Left kidney (tissue), 2 donors: Measurements from ENCODE around the gene ABLIM2. TPM values are rescaled to one million over a fixed set of nuclear protein-coding genes. Genes with fewer than 3 reads are reported as not detected.

Experiments
- DNase-seq: peaks from one replicate; pipeline ENCODE4 v3.0.0-alpha.2; 2013
- polyA plus RNA-seq: library from polyadenylated mRNA; unstranded; fragments of 120-200 nt; gene quantifications from one replicate; pipeline ENCODE4 v1.2.1, GENCODE V29; 2013; ENCODE audit not compliant: insufficient read length

Gene ABLIM2
- polyA plus RNA-seq, 1 donor = 6.8 TPM

- no peak for DNase-seq
Observed at GRCh38 chr4:8159537-8160232, 1.1 kb upstream of the ABLIM2 start.

GRCh38 chr4:8157944-8158709, 486 bp downstream of the ABLIM2 start:
- DNase-seq = no peak

DNA sequence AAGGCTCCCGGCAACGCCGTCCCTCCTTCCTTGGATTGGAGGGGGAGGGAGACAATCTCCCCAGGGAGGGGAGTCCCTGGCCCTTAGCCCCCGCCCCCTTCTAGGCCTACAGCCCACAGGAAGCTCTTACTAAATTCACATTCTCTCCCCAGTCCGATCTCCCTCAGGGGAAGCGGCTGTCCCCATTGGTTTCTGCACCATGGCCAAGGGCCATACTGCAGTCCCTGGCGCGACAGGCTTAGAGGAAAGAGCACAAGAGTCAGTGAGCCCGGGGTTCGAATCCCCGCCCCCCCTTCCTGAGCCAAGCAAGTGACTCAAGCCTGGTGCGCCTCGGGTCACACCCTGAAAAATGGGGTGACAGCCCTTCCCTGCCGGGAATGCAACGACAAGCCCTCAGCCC, 1.1 kb downstream of the ABLIM2 start:
- DNase-seq = no peak

GRCh38 chr4:8156617-8157016, 2.0 kb downstream of the ABLIM2 start:
- no peak for DNase-seq

DNA sequence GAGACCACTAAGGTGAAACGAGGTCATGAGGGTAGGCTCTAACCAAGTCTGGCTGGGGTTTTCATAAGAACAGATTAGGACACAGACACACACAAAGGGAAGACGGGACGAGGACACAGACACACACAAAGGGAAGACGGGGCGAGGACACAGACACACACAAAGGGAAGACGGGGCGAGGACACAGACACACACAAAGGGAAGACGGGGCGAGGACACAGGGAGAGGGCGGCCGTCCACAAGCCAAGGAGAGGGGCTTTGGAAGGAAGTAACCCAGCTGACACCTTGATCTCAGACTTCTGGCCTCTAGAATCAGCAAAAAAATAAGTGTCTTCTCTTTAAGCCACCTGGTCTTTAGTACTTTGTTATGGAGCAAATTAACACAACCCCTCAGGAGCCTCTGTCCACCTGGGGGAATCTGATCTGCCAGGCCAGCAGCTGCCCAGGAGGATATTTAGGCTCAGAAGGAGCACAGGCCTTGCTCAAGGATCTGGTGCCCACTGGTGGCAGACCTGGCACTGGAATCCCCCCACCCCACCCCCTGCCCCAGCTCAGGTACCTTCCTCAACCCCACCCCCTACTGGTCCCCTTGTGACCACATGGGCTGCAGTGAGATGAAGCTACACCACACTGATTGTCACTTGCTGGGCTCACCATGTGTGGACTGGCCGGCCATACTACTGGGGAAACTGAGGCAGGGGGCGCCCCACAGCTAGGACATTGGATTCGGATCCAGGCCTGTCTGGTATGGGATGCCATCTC, 2.8 kb downstream of the ABLIM2 start:
- DNase-seq = no peak

DNA sequence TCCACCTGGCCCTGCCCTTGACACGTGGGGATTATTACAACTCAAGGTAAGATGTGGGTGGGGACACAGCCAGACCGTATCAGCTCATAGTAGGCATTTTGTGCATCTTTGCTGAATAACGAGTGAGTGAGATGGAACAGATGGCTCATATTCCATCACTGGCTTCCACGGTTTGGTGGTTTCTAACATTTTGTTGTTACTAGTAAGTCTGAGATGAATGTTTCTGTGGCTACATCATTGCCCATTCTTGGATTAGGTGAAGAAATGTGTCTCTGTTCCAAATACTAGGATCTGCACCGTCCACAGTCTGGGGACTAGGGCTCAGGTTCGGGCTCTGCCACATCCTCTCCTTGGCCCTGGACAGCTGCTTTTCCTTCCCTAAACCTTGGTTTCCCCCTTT, 3.6 kb downstream of the ABLIM2 start:
- DNase-seq = no peak

GRCh38 chr4:8153441-8153840, 5.2 kb downstream of the ABLIM2 start:
- no peak for DNase-seq

GRCh38 chr4:8152865-8153257, 5.8 kb downstream of the ABLIM2 start:
- DNase-seq = no peak

GRCh38 chr4:8152090-8152864, 6.3 kb downstream of the ABLIM2 start:
- DNase-seq = no peak

DNA sequence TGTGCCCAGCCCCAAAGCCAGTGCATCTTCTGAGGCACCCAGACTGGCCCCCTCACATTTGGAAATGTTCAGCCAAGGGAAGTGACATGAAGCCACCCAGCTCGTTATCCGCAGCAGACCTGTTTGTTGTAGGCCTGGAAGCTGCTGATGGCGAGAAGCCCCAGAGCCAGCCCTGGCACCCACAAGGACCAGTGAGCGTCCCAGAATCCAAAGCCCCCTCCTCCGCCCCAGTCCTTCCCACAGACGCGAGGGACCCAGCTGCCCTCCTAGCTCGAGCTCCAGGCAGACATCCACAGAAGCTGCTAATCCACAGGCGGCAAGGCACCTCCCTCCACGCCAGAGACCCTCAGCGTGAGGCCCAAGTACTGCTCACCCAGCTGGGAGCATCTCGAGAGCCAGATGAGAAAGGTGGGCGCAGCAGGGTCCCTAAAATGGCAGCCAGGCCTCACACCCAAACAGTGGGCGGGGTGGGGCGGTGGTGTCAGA, 7.4 kb downstream of the ABLIM2 start:
- no peak for DNase-seq

DNA sequence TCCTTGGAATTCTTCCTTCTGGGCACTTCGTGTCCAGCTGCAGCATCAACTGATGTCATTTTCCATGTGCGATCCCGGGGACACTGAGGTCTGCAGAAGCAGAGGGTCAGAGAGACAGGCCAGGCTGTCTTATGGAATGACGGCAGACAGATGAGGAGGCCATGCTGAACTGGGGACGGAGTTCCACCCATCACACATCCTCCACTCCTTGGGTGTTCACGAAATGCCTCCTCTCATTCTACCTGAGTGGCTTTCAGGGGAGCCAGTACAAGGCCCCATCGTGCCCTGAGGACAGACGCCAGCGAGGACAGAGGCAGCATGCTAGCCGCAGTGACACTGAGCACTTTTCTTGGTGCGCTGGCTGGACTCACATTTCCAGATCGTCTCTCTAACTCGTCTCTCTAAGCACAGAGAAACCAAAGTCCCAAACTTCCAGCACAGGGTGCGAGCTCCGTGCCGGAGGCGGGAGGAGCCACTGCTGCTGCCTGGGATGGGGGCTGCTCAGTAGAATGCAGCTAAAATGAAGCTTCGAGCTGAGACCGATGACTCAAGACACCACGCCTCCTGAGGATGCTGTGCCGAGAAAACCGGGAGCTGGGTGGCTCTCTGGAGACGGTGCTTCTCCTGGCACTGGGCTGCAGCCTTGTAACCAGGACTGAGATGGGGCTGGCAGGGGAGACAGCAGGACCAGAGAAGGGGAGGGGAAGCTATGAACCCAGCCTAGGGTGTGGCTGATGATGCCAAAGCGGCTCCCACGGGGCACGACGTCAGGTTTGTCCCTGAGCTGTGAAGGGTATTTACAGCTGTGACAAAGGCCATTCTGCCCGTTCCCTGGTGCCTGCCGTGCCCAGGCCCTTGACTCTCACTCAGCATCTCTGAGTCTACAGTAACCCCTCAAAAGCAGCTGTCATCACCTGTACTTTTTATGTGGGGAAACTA, 8.2 kb downstream of the ABLIM2 start:
- no peak for DNase-seq

DNA sequence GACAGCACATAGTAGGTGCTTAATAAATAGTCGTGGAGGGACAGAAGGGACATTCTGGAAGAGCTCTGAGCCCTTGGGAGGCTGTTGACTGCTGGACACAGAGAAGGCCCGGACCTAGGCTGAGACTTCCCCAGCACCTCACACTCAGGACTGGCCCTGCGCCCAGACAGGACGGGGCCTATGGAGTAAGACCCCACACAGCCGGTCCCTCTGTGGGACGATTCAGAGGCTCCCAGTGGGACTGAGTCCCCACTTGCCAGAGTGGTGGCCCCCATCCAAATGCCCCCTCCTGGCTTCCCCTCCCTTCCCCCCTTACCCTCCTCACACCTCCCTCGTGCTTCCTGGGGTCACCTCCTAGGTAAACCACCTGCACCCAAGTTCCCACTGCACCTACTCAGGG, 8.9 kb downstream of the ABLIM2 start:
- no peak for DNase-seq

- DNase-seq = no peak
Observed at GRCh38 chr4:8148785-8149435, 9.7 kb downstream of the ABLIM2 start.

- DNase-seq = no peak
Observed at GRCh38 chr4:8148159-8148558, 10.5 kb downstream of the ABLIM2 start.

- no peak for DNase-seq
Observed at GRCh38 chr4:8147231-8147970, 11.2 kb downstream of the ABLIM2 start.

GRCh38 chr4:8146157-8146556, 12.5 kb downstream of the ABLIM2 start:
- no peak for DNase-seq

GRCh38 chr4:8144359-8144758, 14.3 kb downstream of the ABLIM2 start:
- DNase-seq = no peak

DNA sequence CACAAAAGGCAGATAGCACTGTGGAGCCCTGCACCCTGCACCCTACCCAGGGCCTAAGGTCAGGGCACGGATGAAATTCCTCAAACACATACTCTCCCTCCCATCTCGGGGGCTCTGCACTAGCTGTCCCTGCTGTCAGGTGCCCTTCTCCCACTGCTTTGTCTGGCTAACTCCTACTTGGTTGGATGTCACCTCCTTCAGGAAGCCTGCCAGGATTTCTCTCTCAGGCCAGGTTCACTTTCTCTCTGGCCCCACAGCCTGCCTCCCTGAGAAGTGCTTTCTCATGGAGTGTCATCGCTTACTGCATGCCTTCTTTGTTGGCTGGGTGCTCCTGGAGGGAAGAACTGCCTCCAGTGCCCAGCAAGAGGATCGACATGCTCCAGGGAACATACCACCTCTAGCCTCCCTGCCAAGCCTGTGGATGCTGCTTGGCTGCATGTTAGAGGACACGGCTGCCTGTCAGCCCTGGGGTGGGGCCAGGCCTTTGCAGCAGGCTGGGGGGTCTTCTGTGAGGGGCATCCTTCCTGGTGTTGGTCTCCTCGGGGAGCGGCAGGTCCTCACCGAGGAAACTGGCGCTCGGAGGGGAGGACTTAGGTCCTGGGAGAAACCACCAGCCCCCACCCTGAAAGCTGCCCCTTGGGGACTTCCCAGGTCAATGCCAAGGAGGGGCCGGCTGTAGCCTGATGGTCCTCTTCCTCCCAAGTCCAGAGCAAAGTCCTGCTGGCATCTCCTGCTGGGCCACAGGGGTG, 15.0 kb downstream of the ABLIM2 start:
- no peak for DNase-seq

DNA sequence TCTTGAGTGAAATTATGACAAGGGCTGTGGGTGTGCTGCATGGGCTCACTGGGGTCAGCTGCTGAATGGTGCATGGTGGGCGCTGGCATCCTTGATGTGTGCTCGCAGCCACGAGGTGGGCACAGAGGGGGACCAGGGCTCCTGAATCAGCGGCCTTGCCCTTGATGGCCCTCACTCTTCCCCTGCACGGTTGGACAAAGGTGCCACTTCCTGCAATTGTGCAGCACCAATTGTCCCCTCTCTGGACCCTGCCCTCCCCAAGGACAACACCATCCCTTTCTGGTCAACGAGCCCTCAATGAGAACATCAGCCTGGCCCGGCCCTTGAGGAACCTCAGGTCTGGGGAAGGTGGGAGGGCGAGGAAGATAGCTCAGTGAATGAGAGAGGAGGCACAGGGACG, 16.1 kb downstream of the ABLIM2 start:
- no peak for DNase-seq
